GM21723 (cell line): ENCODE results near the gene MZB1.
A peak's percentile ranks its signal among the peaks of the same experiment; 100 is the strongest.
"Not testable (repeated sequence)": the region's sequence is repeated elsewhere in the genome, so short reads cannot be mapped to it uniquely, and the experiment has no call there.

Experiments
- ATAC-seq: cut with Tn5 transposase; IDR thresholded peaks from one replicate; pipeline ENCODE4 v1.9.1; 2021; ENCODE audit warnings: mild to moderate bottlenecking, moderate library complexity; ENCODE audit not compliant: unreplicated experiment

The MZB1 gene

GRCh38 chr5:139378101-139378825, 11.4 kb downstream of the MZB1 start:
- no peak for ATAC-seq

GRCh38 chr5:139377226-139377625, 12.5 kb downstream of the MZB1 start:
- no peak for ATAC-seq

GRCh38 chr5:139376364-139376763, 13.3 kb downstream of the MZB1 start:
- no peak for ATAC-seq

- ATAC-seq: no peak
Observed at GRCh38 chr5:139374909-139375308, 14.8 kb downstream of the MZB1 start.

GRCh38 chr5:139371482-139372435, 18.0 kb downstream of the MZB1 start:
- ATAC-seq: no peak

- no peak for ATAC-seq
Observed at GRCh38 chr5:139369181-139369580, 20.5 kb downstream of the MZB1 start.

- no peak for ATAC-seq
Observed at GRCh38 chr5:139368613-139369012, 21.1 kb downstream of the MZB1 start.

GRCh38 chr5:139364466-139364865, 25.2 kb downstream of the MZB1 start:
- ATAC-seq: no peak

- no peak for ATAC-seq
Observed at GRCh38 chr5:139363937-139364336, 25.8 kb downstream of the MZB1 start.

GRCh38 chr5:139361835-139362429, 27.8 kb downstream of the MZB1 start:
- ATAC-seq: no peak

GRCh38 chr5:139360384-139360783, 29.3 kb downstream of the MZB1 start:
- no peak for ATAC-seq

GRCh38 chr5:139358064-139358463, 31.6 kb downstream of the MZB1 start:
- no peak for ATAC-seq

- not testable (repeated sequence) for ATAC-seq
Observed at GRCh38 chr5:139355900-139356299, 33.8 kb downstream of the MZB1 start.

GRCh38 chr5:139354186-139354585, 35.5 kb downstream of the MZB1 start:
- no peak for ATAC-seq

GRCh38 chr5:139347863-139348262, 41.9 kb downstream of the MZB1 start:
- ATAC-seq: not testable (repeated sequence)

- not testable (repeated sequence) for ATAC-seq
Observed at GRCh38 chr5:139345442-139345841, 44.3 kb downstream of the MZB1 start.

- no peak for ATAC-seq
Observed at GRCh38 chr5:139344177-139344576, 45.5 kb downstream of the MZB1 start.

GRCh38 chr5:139343476-139343875, 46.2 kb downstream of the MZB1 start:
- no peak for ATAC-seq

GRCh38 chr5:139342423-139342723, 47.3 kb downstream of the MZB1 start:
- ATAC-seq: peak; percentile 2

GRCh38 chr5:139341689-139342422, 47.9 kb downstream of the MZB1 start, which contains the start of gene PAIP2:
Gene PAIP2 (plus strand): TSS chr5:139341854. CDS start chr5:139363785, 21,931 bp downstream.
- peak; percentile 94 for ATAC-seq

GRCh38 chr5:139341187-139341688, 48.5 kb downstream of the MZB1 start:
- no peak for ATAC-seq
